ENCODE results near the gene USP37. TPM values are rescaled to one million over a fixed set of nuclear protein-coding genes. Genes with fewer than 3 reads are reported as not detected.

Gene USP37
- total and polyA plus RNA-seq, 2 of the 13 experiments (the other 11 are each of a cell fraction or from before 2014, with no cell fraction given), result 6.5 to 30.6 TPM

DNA sequence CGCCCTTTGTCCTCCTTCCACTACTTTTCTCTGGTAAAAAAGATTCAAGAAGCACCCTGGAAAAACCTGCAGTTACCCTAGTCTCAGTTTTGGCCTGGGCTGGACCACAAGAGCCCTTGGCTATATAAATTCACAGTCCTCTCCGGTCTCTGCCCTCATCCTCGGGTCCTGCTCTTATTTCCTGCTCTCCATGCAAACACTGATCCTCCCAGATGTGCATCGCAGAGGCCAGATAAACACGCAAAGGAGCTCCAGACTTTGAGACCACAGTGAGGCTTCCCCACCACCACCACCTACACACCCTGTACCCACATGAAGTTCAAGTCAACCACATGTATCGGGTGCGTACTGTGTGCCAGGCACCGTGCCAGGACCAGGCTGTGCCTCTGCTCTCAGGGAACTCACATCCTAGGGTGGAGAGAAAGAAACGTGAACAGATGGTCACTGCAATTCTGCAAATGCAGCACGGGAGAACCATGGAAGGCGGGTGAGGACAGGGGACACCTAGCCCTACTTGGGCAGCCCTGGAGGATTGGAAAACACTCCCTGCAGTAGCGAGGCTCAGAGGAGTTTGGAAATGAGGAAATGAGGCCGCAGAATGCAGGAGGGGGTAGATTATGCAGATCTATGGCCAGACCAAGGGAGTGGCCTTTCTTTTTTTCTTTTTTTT is 161.1 kb downstream of the USP37 start (continued):
- TF ChIP-seq, protein P1, sequence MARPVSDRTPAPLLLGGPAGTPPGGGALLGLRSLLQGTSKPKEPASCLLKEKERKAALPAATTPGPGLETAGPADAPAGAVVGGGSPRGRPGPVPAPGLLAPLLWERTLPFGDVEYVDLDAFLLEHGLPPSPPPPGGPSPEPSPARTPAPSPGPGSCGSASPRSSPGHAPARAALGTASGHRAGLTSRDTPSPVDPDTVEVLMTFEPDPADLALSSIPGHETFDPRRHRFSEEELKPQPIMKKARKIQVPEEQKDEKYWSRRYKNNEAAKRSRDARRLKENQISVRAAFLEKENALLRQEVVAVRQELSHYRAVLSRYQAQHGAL (CRISPR knock-in tag; IDR thresholded peaks at IDR 0.05; ENCODE audit: not compliant biosample characterization), result no peak
- TF ChIP-seq HNF4G (IDR thresholded peaks at IDR 0.05; ENCODE audit: borderline replicate concordance, low read depth, low read length) (no peak), HNF4G (CRISPR knock-in tag; IDR thresholded peaks at IDR 0.05; ENCODE audit: borderline replicate concordance, low read depth) (0 out of 2 replicates have a peak, but pooled peaks have one; percentile 17), WIZ (CRISPR knock-in tag; IDR thresholded peaks at IDR 0.05) (no peak), ZNF891 (CRISPR knock-in tag; IDR thresholded peaks at IDR 0.05) (peak; percentile 21; the same call in 1 of the 2 replicates), ZBTB3 (CRISPR knock-in tag; IDR thresholded peaks at IDR 0.05; ENCODE audit: borderline replicate concordance, low read depth) (no peak), BCL6 (CRISPR knock-in tag; IDR thresholded peaks at IDR 0.05) (no peak; the same call in 1 of the 2 replicates), RFX3 (CRISPR knock-in tag; IDR thresholded peaks at IDR 0.05) (no peak), ELF3 (CRISPR knock-in tag; IDR thresholded peaks at IDR 0.05) (no peak), NFKB2 (CRISPR knock-in tag; IDR thresholded peaks at IDR 0.05; ENCODE audit: borderline replicate concordance) (no peak), ISL2 (CRISPR knock-in tag; IDR thresholded peaks at IDR 0.05) (no peak)
- TF ChIP-seq, protein P2, sequence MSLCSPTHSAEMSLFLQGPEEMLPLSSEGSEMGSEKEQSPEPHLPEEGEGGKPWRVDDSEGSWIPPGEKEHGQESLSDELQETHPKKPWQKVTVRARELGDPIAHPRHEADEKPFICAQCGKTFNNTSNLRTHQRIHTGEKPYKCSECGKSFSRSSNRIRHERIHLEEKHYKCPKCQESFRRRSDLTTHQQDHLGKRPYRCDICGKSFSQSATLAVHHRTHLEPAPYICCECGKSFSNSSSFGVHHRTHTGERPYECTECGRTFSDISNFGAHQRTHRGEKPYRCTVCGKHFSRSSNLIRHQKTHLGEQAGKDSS (CRISPR knock-in tag; IDR thresholded peaks at IDR 0.05; ENCODE audit: borderline replicate concordance, low read depth), result no peak
- TF ChIP-seq, protein P3, sequence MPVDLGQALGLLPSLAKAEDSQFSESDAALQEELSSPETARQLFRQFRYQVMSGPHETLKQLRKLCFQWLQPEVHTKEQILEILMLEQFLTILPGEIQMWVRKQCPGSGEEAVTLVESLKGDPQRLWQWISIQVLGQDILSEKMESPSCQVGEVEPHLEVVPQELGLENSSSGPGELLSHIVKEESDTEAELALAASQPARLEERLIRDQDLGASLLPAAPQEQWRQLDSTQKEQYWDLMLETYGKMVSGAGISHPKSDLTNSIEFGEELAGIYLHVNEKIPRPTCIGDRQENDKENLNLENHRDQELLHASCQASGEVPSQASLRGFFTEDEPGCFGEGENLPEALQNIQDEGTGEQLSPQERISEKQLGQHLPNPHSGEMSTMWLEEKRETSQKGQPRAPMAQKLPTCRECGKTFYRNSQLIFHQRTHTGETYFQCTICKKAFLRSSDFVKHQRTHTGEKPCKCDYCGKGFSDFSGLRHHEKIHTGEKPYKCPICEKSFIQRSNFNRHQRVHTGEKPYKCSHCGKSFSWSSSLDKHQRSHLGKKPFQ (CRISPR knock-in tag; IDR thresholded peaks at IDR 0.05; ENCODE audit: insufficient replicate concordance), result no peak
- TF ChIP-seq, protein P4, sequence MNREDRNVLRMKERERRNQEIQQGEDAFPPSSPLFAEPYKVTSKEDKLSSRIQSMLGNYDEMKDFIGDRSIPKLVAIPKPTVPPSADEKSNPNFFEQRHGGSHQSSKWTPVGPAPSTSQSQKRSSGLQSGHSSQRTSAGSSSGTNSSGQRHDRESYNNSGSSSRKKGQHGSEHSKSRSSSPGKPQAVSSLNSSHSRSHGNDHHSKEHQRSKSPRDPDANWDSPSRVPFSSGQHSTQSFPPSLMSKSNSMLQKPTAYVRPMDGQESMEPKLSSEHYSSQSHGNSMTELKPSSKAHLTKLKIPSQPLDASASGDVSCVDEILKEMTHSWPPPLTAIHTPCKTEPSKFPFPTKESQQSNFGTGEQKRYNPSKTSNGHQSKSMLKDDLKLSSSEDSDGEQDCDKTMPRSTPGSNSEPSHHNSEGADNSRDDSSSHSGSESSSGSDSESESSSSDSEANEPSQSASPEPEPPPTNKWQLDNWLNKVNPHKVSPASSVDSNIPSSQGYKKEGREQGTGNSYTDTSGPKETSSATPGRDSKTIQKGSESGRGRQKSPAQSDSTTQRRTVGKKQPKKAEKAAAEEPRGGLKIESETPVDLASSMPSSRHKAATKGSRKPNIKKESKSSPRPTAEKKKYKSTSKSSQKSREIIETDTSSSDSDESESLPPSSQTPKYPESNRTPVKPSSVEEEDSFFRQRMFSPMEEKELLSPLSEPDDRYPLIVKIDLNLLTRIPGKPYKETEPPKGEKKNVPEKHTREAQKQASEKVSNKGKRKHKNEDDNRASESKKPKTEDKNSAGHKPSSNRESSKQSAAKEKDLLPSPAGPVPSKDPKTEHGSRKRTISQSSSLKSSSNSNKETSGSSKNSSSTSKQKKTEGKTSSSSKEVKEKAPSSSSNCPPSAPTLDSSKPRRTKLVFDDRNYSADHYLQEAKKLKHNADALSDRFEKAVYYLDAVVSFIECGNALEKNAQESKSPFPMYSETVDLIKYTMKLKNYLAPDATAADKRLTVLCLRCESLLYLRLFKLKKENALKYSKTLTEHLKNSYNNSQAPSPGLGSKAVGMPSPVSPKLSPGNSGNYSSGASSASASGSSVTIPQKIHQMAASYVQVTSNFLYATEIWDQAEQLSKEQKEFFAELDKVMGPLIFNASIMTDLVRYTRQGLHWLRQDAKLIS (CRISPR knock-in tag; IDR thresholded peaks at IDR 0.05), result no peak
- TF ChIP-seq, protein P5, sequence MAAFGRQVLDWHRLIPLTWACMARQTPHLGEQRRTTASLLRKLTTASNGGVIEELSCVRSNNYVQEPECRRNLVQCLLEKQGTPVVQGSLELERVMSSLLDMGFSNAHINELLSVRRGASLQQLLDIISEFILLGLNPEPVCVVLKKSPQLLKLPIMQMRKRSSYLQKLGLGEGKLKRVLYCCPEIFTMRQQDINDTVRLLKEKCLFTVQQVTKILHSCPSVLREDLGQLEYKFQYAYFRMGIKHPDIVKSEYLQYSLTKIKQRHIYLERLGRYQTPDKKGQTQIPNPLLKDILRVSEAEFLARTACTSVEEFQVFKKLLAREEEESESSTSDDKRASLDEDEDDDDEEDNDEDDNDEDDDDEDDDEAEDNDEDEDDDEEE (CRISPR knock-in tag; IDR thresholded peaks at IDR 0.05), result no peak; the same call in 1 of the 2 replicates
- TF ChIP-seq, protein P6, sequence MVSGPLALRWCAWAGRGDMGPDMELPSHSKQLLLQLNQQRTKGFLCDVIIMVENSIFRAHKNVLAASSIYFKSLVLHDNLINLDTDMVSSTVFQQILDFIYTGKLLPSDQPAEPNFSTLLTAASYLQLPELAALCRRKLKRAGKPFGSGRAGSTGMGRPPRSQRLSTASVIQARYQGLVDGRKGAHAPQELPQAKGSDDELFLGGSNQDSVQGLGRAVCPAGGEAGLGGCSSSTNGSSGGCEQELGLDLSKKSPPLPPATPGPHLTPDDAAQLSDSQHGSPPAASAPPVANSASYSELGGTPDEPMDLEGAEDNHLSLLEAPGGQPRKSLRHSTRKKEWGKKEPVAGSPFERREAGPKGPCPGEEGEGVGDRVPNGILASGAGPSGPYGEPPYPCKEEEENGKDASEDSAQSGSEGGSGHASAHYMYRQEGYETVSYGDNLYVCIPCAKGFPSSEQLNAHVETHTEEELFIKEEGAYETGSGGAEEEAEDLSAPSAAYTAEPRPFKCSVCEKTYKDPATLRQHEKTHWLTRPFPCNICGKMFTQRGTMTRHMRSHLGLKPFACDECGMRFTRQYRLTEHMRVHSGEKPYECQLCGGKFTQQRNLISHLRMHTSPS (CRISPR knock-in tag; IDR thresholded peaks at IDR 0.05; ENCODE audit: low read depth), result no peak
- TF ChIP-seq, protein P7, sequence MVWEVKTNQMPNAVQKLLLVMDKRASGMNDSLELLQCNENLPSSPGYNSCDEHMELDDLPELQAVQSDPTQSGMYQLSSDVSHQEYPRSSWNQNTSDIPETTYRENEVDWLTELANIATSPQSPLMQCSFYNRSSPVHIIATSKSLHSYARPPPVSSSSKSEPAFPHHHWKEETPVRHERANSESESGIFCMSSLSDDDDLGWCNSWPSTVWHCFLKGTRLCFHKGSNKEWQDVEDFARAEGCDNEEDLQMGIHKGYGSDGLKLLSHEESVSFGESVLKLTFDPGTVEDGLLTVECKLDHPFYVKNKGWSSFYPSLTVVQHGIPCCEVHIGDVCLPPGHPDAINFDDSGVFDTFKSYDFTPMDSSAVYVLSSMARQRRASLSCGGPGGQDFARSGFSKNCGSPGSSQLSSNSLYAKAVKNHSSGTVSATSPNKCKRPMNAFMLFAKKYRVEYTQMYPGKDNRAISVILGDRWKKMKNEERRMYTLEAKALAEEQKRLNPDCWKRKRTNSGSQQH (CRISPR knock-in tag; IDR thresholded peaks at IDR 0.05; ENCODE audit: low read depth), result no peak

Measured in HepG2 (cell line).